NCI-H748 (cell line): Measurements from ENCODE around the gene SLC35A5.
A peak's percentile ranks its signal among the peaks of the same experiment; 100 is the strongest.

Source experiments
- DNase-seq: peaks from one replicate; lab custom pipeline; 2025; ENCODE audit not compliant: unreplicated experiment; lab: John Stamatoyannopoulos, UW

SLC35A5 gene

DNA sequence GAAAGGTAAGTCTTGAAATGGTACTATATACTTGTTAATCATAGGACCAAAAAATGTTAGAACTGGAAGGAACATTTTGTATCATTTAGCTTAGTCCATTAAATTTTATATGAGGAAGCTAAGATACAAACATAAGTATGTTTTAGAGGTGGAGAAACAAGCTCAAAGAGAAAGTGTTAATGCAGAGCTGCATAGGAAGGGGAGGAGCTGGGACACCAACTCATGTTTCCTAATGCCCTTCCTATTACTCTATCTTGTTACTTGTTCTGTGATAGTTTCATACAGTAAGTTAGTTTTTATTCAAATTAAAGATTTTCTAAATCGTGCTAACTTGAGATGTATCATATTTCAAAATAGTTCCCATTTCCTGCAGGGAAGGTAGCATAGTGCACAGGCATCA lies 7.4 kb downstream of the SLC35A5 start:
- DNase-seq, result no peak

DNA sequence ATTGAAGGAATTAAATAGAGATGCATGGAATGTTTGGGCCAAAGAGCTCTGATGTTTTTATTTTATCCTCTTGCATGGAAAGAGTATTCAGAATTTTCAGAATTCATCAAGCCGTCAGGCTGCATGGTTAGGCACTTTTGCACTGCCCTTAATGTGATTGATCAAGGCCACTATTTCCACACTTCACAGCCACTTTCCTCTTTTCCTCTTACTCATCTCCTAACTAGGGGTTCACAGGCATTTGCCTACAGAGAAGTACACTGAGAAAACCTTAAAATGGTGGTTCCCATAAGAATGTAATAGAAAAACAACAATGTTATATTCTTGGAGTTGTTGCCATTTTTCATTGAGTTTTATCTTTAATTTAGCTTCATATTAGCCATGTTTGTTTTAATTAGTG lies 10.9 kb downstream of the SLC35A5 start:
- DNase-seq, result no peak

DNA sequence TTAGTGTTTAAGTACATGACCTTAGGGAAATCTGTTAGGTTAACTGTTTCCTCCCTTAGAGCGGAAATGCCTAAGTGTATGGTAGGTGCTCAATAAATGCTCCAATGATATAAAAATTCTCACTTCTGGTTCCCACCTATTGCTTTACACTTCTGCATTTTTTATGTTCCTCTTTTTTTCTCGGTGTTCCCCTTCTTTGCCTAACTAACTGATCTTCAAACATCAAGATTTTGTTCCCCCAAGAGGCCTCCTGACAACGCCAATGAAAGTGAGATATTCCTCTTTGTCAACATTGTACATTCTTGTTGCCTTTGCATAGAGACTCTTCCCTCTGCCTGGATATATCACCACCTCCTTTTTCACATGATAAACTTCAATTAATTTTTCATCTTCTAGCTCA lies 17.4 kb downstream of the SLC35A5 start:
- DNase-seq, result no peak

DNA sequence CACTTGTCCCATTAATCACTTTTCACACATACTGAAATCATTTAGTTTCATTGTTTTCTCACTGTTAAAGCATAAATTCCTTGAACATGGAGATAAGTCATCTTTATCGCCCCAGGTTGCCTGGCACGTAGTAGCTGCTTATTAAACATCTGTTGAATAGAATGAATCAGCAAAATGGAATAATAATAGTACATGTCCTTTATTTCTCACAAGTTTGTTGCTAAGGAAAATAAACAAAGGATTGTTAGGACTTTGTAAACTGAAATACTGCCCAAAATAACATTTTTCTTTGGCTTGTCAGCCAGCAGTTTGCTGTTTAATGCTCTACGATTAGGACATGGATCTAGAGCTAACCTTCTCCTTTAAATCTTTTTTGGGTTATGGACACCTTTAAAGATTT lies 17.9 kb downstream of the SLC35A5 start:
- no peak for DNase-seq

DNA sequence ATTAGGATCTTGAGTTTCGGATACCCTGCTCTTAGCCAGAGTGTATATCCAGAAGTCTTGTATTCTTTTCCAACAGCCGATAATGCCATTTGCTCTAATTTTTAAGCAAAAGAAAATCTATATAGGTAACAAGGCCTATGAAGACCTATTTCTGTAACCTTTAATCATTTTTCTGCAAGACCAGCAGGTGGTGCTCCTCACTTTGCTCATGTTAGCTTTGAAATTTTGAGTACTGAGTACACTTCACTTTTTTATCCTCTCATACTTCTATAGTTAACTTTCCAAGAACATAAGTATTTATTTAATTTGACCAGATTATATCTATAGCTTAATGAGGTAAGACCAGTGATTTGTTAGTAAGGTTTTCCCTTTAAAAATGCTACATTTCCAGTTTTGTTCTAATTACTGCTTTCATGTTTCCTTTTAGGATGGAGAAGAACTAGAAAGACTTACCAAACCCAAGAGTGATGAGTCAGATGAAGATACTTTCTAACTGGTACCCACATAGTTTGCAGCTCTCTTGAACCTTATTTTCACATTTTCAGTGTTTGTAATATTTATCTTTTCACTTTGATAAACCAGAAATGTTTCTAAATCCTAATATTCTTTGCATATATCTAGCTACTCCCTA lies 20.5 kb downstream of the SLC35A5 start:
- peak; percentile 37 for DNase-seq

DNA sequence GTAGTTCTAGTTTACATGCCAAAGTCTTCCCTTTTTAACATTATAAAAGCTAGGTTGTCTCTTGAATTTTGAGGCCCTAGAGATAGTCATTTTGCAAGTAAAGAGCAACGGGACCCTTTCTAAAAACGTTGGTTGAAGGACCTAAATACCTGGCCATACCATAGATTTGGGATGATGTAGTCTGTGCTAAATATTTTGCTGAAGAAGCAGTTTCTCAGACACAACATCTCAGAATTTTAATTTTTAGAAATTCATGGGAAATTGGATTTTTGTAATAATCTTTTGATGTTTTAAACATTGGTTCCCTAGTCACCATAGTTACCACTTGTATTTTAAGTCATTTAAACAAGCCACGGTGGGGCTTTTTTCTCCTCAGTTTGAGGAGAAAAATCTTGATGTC lies 21.3 kb downstream of the SLC35A5 start:
- no peak for DNase-seq

DNA sequence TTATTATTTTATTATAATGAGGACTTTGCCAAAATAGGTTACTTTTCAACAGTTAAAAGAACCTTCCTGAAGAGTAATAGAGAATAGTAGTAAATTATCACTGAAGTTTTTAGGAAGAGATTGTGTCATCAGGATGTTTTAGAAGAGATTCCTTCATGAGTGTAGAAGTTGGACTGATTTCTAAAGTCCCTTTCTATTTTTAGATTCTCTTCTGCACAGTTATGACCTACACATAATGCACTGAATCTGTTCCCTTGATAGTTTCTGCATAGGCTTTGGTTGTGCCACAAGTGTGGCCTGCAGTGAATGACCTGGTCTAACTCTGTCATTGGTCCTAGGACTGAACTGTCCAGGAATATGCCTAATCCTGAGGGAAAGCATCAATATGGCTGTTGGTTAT lies 23.9 kb downstream of the SLC35A5 start:
- no peak for DNase-seq

DNA sequence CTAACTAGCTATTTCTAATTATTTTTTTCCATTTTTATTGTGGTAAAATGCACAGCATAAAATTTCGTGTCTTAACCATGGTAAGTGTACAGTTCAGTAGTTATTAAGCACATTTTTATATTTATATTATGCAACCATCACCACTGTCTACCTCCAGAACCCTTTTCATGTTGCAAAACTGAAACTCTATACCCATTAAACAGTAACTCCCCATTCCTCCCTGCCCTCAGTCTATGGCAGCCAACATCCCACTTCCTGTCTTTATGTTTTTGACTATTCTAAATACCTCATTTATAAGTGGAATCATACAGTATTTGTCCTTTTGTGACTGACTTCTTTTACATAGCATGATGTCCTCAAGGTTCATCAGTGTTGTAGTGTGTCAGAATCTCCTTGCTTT lies 25.5 kb downstream of the SLC35A5 start:
- DNase-seq, result no peak

DNA sequence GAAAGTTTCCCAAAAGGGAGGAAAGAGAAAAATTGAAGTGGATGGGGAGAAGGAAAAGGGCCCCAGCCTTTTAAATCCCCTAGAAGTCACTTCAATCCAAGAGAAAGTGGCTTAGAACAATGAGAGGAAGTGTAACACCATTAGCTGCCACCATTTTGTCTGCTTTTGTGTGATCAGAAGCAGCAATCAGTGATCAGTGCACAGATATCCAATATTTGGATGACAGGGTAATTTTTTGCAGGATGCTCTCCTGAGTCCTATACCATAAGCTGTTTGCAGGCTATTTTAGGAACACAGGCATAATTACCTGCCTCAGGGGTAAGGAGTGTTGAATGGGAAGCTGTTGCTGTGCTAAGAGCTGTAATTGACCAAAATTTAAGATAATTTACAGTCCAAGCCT lies 31.4 kb downstream of the SLC35A5 start:
- no peak for DNase-seq

DNA sequence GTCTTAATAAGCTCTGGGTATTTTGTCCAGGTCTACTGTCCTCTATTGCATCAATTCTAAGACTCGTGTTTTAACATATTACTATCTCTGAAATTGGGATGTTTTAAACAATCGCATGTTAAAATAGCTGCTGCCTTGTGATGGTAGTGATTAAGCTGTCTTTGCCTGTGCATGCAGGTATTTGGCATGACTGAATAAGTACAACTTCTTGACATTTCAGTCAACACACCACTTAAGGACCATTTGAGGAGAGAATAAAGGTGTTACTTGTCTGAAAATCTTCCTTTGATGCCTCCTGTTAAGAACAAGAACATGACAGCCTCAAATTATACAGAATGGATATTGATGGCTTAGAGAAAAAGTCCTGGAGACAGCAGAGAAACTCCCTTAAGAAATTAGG lies 33.0 kb downstream of the SLC35A5 start:
- no peak for DNase-seq

DNA sequence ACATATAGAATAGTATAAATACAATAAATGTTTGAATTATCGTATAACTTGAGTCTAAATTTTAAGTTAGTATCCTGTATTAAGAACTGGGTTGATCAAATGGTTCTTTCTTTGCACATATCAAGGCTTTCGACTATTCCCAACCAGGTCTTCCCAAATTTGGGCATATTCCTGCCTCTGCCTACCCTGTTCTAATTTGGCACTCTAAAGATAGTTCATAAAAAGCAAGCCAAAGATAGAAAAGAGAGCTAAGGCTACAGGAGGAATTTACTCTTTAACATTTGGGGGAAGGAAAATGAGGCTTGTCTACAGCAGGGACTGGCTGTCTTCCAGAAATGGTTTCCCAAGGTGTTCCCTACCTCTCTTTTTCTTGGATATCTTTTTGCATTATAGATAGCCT lies 36.1 kb downstream of the SLC35A5 start:
- no peak for DNase-seq

DNA sequence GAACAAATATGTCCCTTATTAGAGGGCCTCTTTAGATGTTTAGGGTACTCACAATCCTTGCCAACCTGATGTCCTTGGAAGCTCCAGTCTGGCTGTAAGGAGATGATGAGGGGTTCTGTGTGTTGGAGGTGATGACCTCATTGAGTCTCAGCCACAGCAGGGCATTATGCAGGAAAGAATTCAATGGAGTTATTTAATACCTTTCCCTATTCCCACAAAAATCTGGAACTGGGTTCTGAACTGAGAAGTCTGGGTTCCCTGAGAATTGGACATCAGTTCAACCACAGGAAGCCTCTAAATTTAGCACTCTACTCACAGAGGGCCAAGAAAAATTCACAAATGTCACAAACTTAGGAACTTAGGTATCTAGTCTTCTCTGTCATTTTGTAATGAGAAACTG lies 36.9 kb downstream of the SLC35A5 start:
- DNase-seq, result no peak

DNA sequence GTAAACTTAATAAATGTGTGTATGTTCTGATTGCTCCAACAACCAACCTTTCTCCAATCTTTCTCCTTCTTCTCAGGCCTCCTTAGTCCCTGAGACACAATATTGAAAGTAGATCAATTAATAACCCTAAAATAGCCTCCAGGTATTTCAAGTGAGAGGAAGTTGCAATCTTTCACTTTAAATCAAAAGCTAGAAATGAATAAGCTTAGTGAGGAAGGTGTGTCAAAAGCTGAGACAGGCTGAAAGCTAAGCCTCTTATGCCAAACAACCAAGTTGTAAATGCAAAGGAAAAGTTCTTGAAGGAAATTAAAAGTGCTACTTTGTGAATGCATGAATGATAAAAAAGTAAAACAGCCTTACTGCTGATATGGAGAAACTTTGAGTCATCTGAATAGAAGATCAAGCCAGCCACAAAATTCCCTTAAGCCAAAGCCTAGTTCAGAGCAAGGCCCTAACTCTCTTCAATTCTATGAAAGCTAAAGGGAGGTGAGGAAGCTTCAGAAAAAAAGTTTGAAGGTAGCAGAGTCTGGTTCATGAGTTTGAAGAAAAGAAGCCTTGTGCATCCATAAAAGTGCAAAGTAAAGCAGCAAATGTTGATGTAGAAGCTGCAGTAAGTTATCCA lies 40.5 kb downstream of the SLC35A5 start:
- DNase-seq, result no peak

DNA sequence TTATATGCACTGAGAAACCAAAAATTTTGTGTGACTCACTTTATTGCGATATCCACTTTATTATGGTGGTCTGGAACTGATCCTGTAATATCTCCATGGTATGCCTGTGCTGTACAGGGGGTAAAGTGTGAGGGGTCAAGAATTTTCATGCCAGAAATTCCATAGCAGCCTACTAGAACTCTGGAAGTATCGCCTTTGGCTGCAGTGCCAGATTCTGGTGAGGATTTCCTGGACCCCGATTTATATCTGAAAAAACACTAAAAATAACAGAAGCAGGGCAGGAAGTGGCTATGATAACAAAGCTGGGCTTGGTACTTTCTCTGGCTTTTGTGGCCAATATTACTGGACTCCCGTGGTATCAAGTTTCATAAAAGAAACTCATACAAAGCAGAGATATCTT lies 42.7 kb downstream of the SLC35A5 start:
- peak; percentile 5 for DNase-seq

DNA sequence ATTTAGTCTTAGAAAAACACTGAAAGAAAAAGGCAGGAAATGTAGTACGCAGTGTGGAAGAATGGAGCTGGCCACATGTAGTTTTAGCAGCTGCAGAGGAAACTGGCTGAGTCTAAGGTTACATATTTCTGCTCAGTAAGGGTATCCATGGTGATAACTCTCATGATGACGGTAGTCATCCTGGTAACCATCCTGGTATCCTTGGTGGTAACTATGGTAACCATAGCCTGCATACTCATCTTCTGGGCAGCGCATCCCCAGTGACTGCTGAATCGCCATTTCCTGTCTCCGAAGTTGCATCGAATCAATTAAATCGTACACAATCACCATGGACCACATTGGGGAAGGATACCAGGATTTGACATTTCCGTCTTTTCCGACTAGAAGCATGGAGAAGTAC lies 43.4 kb downstream of the SLC35A5 start:
- peak; percentile 96 for DNase-seq

DNA sequence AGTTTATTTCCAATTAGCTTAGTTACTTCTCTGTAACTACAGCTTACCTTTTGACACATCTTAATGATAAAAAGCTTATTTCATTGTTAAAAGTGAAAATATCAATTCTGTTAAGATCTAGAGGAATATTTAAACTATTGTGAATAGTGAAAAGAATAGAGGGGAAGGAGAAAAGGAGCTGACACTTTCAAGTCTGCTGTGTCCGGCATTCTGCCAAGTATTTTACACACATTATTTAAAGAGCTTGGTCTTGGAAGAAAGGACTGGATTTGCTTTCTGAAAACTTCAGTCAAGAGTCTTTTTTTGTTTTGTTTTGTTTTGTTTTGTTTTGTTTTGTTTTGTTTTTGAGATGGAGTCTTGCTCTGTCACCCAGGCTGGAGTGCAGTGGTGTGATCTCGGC lies 44.3 kb downstream of the SLC35A5 start:
- no peak for DNase-seq

DNA sequence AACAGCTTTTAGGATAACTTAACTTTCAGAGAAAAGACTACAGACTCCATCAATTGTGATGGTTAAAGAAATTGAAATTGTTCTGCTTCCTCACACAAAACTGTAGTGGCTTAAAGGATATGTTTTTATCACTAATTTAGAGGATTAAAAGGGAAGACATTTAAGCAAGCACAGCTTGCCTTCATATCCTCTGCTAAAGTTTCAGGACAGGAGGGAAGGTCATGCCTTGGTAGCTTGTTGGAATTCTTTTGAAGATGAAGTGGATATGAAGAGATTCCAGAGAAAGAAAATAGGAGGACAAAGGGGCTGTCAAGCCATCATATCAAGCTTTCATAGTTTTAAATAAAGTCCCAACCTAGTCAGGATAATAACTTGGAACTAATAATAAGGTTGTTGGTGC lies 46.0 kb downstream of the SLC35A5 start:
- DNase-seq, result no peak

DNA sequence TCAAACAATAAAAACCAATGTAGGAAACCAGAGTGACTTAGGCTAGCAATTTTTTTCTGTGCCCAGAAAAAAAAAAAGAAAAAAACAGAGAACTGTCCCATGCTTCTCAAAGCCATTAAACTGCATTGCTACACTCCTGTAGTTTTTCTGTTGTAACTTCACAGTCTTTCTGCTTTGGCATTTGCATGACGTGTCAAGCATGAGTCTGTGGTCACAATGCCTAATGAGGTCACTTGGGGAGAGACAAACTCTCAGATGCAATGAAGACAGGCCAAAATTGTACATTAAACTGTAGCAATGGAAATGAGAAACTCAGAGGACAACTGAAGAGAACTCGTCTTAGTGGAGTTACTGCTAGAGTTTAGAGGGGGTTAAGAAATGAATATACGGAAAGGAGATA lies 48.3 kb downstream of the SLC35A5 start:
- DNase-seq, result no peak

DNA sequence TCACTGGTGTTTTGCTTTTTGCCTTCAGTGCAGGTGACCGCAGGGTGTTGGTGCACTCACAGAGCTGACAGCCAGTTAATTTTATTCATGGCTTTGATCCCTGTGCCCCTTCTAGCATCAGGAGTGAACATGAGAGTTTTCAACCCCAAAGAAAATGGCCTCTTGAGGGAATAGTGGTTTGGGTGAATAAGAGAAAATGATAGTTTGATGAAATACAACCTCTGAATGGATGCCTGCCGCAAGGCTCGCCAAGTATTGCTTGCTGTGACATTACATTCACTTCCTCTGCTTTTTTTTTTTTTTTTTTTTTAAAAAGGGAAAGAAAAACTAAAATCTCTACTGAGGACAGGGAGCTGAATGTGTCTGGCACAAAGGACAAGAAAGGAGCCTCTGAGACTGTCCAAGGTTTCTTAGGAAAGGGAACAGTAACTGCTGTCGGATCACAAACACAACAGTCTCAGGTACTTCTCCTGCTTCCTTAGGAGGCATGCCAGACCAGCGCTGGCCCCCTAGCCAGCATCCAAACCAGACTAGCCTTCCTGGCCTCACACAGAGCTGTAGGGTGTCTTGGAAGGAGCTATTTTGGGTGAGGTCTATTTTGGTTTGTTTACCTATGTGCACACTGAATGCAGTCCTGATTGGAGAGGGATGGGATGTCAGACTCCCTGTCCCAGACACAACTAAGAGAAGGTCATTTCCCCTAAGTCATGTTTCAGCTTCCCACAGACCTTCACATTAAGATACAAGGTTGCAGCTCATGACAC lies 50.1 kb downstream of the SLC35A5 start:
- DNase-seq, result no peak

DNA sequence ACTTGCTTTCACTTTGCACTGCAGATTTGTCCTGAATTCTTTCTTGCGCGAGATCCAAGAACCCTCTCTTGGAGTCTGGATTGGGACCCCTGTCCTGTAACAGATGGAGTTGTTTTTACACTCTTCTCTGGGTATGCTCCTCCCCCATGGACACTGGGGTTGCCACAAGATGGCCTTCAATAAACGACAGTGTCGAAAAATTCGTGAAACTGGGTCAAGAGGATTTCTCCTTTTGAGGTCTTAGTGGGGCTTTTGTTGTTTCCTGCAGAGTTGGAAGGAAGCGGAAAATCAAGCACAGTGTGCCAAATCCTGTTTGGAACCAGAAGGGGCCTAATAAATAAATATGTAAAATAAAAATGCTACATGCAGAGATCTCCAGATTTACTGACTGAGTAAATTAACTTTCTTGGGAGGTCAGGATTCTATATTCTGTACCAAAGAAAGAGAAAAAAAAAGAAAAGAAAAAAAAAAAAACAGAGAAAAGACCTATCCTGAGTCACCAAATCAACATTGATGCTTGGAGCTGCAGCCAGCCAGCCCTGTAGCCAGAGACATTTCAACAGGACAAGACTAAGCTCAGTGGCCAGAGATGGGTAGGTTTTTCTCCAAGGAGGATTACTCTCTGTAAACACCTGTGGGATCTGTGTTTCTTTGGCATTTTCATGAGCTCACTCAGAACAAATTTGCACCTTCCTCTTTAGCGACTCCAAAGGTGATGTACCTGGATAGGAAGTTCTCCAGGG lies 54.3 kb downstream of the SLC35A5 start:
- DNase-seq, result no peak

DNA sequence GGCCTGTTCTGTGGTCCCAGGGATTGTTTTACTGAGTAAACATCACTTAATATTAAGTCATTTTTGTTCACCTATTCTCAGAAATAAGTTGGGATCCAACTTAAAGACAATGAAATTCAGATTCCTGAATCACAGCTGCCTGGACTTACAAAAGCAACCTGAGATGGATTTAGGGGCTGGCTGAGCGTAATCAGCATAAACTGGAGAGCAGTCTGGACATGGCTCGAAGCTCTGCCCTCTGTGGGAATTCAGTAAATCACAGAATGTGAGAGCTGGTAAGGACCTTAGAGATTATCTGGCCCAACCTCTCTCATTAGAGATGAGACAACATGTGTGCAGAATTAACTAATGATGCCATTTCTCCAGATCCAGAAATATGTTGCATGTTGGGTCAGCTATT lies 55.4 kb downstream of the SLC35A5 start:
- no peak for DNase-seq

DNA sequence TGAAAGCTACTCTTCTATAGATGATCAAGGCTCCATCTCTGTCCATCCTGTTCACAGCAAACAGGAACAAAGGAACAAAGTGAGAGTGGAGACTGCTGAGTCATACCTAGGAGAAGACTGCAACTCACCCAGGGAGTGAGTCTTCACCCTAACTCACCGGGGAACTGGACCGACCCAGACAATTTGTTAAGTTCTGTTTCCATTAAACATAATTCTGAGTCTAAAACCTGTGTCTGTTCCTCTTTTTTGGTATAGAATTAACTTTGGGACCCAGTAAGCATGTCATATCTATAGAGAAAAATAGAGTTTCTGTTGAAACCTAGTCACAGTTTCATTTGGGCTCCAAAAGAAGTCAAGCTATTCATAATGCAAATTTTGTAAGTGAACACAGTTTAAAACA lies 57.5 kb downstream of the SLC35A5 start:
- DNase-seq, result no peak
